Osteoblast (primary cell): ENCODE results near the gene NFATC3. TPM values are rescaled to one million over a fixed set of nuclear protein-coding genes. Genes with fewer than 3 reads are reported as not detected.

Experiments
- DNase-seq: peaks from one replicate; pipeline ENCODE4 v3.0.0; 2011; ENCODE audit warnings: low spot score, mixed read lengths; ENCODE audit not compliant: insufficient read length; ENCODE audit errors: missing footprints
- H2AFZ ChIP-seq: 2 replicates; pipeline ENCODE4 v1.6.0; 2011; ENCODE audit warnings: mild to moderate bottlenecking, low read length
- H3K27ac ChIP-seq: 2 replicates; pipeline ENCODE4 v1.5.1; 2011; ENCODE audit warnings: mild to moderate bottlenecking, low read depth, low read length, moderate library complexity
- H3K27me3 ChIP-seq: 2 replicates; pipeline ENCODE4 v1.6.0; 2012; ENCODE audit warnings: mild to moderate bottlenecking, control low read depth, inconsistent platforms, low read length, moderate library complexity; ENCODE audit not compliant: insufficient read depth
- H3K36me3 ChIP-seq: 2 replicates; pipeline ENCODE4 v1.5.1; 2011; ENCODE audit warnings: mild to moderate bottlenecking, low read length, control low read depth, moderate library complexity; ENCODE audit not compliant: insufficient read depth
- H3K4me1 ChIP-seq: 2 replicates; pipeline ENCODE4 v1.5.1; 2011; ENCODE audit warnings: mild to moderate bottlenecking, low read length, control low read depth, moderate library complexity; ENCODE audit not compliant: insufficient read depth
- H3K4me2 ChIP-seq: 2 replicates; pipeline ENCODE4 v1.6.0; 2011; ENCODE audit warnings: mild to moderate bottlenecking, low read length; ENCODE audit not compliant: insufficient read depth
- H3K4me3 ChIP-seq: fragments of 200-600 bp; sonication (generic); 3 replicates; pipeline ENCODE4 v1.5.1; 2012; ENCODE audit warnings: mild to moderate bottlenecking, low read length, inconsistent platforms; ENCODE audit not compliant: insufficient read depth
- H3K79me2 ChIP-seq: 2 replicates; pipeline ENCODE4 v1.6.0; 2012; ENCODE audit warnings: mild to moderate bottlenecking, low read length, control low read depth, inconsistent platforms; ENCODE audit not compliant: insufficient read depth
- H3K9me3 ChIP-seq: 2 replicates; pipeline ENCODE4 v1.5.1; 2011; ENCODE audit warnings: low read depth, low read length, control low read depth
- H4K20me1 ChIP-seq: 2 replicates; pipeline ENCODE4 v1.6.0; 2012; ENCODE audit warnings: mild to moderate bottlenecking, low read length, control low read depth; ENCODE audit not compliant: insufficient read depth
- total RNA-seq: library from RNA; depleted of rRNA; stranded (reverse); fragments of >200 nt; gene quantifications from 2 replicates; pipeline ENCODE4 v1.2.3, GENCODE V29; 2012
- TF ChIP-seq, protein P1 (sequence below): IDR thresholded peaks from 2 replicates; pipeline ENCODE4 v1.5.1; 2011; ENCODE audit warnings: mild to moderate bottlenecking, low read depth, low read length, moderate library complexity; ENCODE audit errors: extremely low read depth

NFATC3 gene
- total RNA-seq, 1 donor = 36.2 TPM

DNA sequence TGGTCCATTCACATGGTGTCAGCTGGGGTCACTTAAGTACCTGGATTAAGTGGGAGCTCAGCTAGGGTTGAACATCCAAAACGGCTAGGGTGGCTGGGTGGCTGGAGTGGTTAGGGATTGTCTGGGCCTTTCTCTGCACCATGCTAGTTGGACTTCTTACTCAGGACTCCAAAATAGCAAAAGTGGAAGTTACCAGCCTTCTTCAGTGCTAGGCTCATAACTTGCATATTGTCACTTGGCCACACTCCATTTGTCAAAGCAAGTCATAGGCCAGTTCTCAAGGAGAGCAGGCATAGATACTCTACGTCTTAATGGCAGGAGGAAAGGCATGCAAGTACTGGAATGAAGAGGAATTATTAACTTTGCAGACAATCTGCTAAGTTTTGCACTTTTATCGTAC lies 81.1 kb downstream of the NFATC3 start:
- no peaks in the 10 kb centered on the region for H3K27me3 ChIP-seq
- H3K79me2 ChIP-seq = no peaks in the 10 kb centered on the region
- H3K27ac ChIP-seq = no peak overlapping the region
- no peak overlapping the region for H2AFZ ChIP-seq
- no peak for DNase-seq
- no peaks in the 10 kb centered on the region for H3K9me3 ChIP-seq
- H3K4me1 ChIP-seq = no peaks in the 10 kb centered on the region
- peaks cover 7% of the 10 kb centered on the region for H3K36me3 ChIP-seq
- H4K20me1 ChIP-seq = no peaks in the 10 kb centered on the region
- H3K4me3 ChIP-seq = no peak overlapping the region
- no peak overlapping the region for H3K4me2 ChIP-seq
- TF ChIP-seq, protein P1, sequence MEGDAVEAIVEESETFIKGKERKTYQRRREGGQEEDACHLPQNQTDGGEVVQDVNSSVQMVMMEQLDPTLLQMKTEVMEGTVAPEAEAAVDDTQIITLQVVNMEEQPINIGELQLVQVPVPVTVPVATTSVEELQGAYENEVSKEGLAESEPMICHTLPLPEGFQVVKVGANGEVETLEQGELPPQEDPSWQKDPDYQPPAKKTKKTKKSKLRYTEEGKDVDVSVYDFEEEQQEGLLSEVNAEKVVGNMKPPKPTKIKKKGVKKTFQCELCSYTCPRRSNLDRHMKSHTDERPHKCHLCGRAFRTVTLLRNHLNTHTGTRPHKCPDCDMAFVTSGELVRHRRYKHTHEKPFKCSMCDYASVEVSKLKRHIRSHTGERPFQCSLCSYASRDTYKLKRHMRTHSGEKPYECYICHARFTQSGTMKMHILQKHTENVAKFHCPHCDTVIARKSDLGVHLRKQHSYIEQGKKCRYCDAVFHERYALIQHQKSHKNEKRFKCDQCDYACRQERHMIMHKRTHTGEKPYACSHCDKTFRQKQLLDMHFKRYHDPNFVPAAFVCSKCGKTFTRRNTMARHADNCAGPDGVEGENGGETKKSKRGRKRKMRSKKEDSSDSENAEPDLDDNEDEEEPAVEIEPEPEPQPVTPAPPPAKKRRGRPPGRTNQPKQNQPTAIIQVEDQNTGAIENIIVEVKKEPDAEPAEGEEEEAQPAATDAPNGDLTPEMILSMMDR = no peak

DNA sequence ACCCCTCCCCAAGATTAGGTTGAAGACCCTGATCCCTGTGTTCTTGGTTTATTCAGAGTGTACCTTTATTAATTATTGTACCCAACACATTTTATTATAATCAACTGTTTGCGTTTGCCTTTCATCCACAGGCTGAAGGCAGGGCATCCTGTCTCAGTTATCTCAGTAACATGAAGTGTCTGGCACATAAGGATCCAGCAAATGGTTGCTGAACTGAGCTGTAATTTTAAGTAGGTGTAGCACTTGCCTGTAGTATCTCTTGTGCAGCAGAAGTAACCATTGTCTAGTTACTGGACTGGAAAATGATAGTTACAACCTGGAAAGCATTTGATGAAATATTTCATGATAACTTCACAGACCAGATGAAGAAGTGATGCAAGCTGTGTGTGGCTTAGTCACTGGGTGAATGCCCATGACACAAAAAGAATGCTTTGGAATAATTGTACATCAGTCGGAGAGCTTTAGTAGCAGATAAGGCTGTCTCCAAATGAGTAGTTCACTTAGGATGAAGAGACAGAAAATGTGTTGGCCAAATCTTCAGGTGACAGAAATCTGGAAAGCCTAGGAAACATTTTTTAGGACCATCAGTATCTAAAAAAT lies 94.1 kb downstream of the NFATC3 start:
- peaks cover 21% of the 10 kb centered on the region for H3K36me3 ChIP-seq
- H3K4me2 ChIP-seq = no peak overlapping the region
- no peaks in the 10 kb centered on the region for H3K27me3 ChIP-seq
- H2AFZ ChIP-seq = no peak overlapping the region
- DNase-seq = no peak
- TF ChIP-seq, protein P1 = no peak
- H3K27ac ChIP-seq = no peak overlapping the region
- H3K4me3 ChIP-seq = no peak overlapping the region
- H4K20me1 ChIP-seq = no peaks in the 10 kb centered on the region
- no peaks in the 10 kb centered on the region for H3K79me2 ChIP-seq
- H3K9me3 ChIP-seq = no peaks in the 10 kb centered on the region
- no peaks in the 10 kb centered on the region for H3K4me1 ChIP-seq

DNA sequence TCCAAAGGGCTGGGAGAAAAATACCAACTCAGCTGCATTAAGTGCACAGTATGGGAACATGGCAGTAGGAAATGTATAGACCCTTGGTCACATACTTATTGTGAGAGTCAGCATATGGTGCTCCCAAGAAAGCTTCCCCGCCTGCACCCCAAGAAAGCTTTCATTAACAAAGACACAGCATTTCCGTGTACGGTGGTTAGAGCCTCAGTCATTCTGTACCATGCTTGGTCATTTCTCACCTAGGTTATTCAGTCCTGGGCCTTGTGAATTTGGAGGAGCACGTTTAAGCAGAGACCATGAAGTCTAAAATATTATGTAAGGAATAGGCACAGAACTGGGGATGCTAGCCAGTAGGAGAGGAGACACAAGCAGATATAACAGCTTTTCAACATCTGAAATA lies 94.7 kb downstream of the NFATC3 start:
- Histone ChIP-seq H4K20me1 (no peaks in the 10 kb centered on the region), H3K79me2 (no peaks in the 10 kb centered on the region), H3K27me3 (no peaks in the 10 kb centered on the region), H2AFZ (no peak overlapping the region), H3K4me1 (no peaks in the 10 kb centered on the region), H3K27ac (no peak overlapping the region), H3K9me3 (no peaks in the 10 kb centered on the region), H3K36me3 (peaks cover 16% of the 10 kb centered on the region), H3K4me3 (no peak overlapping the region), H3K4me2 (no peak overlapping the region)
- no peak for DNase-seq
- TF ChIP-seq, protein P1 = no peak

DNA sequence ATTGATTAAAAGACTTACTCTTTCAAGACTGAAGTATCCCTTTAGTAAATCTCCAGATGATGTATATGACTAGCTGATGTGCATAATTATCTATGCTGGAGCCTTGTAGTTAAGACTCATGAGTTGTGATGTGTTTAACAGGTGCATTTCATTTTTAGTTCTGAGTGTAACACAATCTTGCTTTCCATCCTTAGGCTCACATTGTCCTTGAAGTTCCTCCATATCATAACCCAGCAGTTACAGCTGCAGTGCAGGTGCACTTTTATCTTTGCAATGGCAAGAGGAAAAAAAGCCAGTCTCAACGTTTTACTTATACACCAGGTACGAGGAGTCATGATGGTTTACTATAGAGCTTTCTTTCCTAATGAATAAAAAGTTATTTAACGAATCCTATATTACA lies 97.9 kb downstream of the NFATC3 start:
- no peak overlapping the region for H3K4me2 ChIP-seq
- peaks cover 14% of the 10 kb centered on the region for H3K36me3 ChIP-seq
- no peak overlapping the region for H2AFZ ChIP-seq
- no peaks in the 10 kb centered on the region for H3K79me2 ChIP-seq
- H3K4me3 ChIP-seq = no peak overlapping the region
- no peaks in the 10 kb centered on the region for H3K4me1 ChIP-seq
- no peaks in the 10 kb centered on the region for H3K27me3 ChIP-seq
- no peak for DNase-seq
- H3K27ac ChIP-seq = no peak overlapping the region
- TF ChIP-seq, protein P1 = no peak
- H3K9me3 ChIP-seq = no peaks in the 10 kb centered on the region
- no peaks in the 10 kb centered on the region for H4K20me1 ChIP-seq
